Right lobe of liver (tissue), 6 donors: ENCODE measurements around the gene RADIL. TPM values are rescaled to one million over a fixed set of nuclear protein-coding genes. Genes with fewer than 3 reads are reported as not detected.

Experiments
- ATAC-seq, 4 donors: fragments of 200-7000 bp; cut with Tn5 transposase; one replicate each; pipeline ENCODE4 v1.9.1; 2020; ENCODE audit warnings: mild to moderate bottlenecking in 4 of 4, moderate library complexity in 4 of 4
- DNase-seq, 3 donors: peaks; one replicate each; pipeline ENCODE4 v3.0.0-alpha.2; 2020
- H3K27ac ChIP-seq, 3 donors: fragments of 200-600 bp; one replicate each; pipeline ENCODE4 v1.8.0; 2022
- H3K27me3 ChIP-seq, 2 donors: fragments of 200-600 bp; one replicate each; pipeline ENCODE4 v1.8.0; 2022
- H3K36me3 ChIP-seq, 4 donors: fragments of 200-600 bp; sonication (generic) in 1 of 4; one replicate each; pipeline versions ENCODE4 v1.5.1 to v1.8.0; 2017 to 2022; ENCODE audit warnings: control low read depth in 1 of 4
- H3K4me1 ChIP-seq, 4 donors: fragments of 200-600 bp; sonication (generic) in 1 of 4; one replicate each; pipeline versions ENCODE4 v1.5.1 to v1.8.0; 2017 to 2022; ENCODE audit warnings: control low read depth in 1 of 4
- H3K4me3 ChIP-seq, 3 donors: fragments of 200-600 bp; one replicate each; pipeline ENCODE4 v1.8.0; 2022
- H3K9me3 ChIP-seq, 4 donors: fragments of 200-600 bp; sonication (generic) in 1 of 4; one replicate each; pipeline versions ENCODE4 v1.5.1 to v1.8.0; 2017 to 2022; ENCODE audit warnings: control low read depth in 1 of 4
- CTCF ChIP-seq, 4 donors: fragments of 200-600 bp in 3 of 4; fragments of 450-650 bp in 1 of 4; IDR thresholded peaks; one replicate each; pipeline versions ENCODE4 v1.5.1 to v1.8.0; 2016 to 2022; ENCODE audit warnings: antibody characterized with exemption in 4 of 4, mild to moderate bottlenecking in 2 of 4
- POLR2A ChIP-seq: fragments of 450-650 bp; IDR thresholded peaks from one replicate; pipeline ENCODE4 v1.6.1; 2017; ENCODE audit warnings: antibody characterized with exemption, mild to moderate bottlenecking
- WGBS: methylation state at CpG from one replicate; pipeline ENCODE4 v1.1.6; 2018; ENCODE audit warnings: low coverage, low lambda C conversion rate; ENCODE audit not compliant: insufficient coverage; ENCODE audit errors: missing lambda C conversion rate; 5-methylcytosine and 5-hydroxymethylcytosine counted together
- intact Hi-C, 2 donors: fragments of 100-400 bp; cut with DNase I; formaldehyde crosslinking; loops; one replicate each; pipeline versions ENCODE4 v1.11.2 to v1.14.1; 2022
- total RNA-seq, 6 experiments: library from RNA; depleted of rRNA in 2 of 6; stranded (reverse); fragments of >200 nt in 2 of 6; fragmentation: NEBNext Ultra II Directional in 3 of 6; extraction: Animal tissue kit (Norgen Biotek cat#: 25700) in 3 of 6; gene quantifications; one replicate each; pipeline versions ENCODE4 v1.1.0 to v1.2.4, GENCODE V29; 2016 to 2023
- donor health status: DM: no; HTN: yes; CAD: no.
- donor health status: DM: no; HTN: no; CAD: no.
- donor health status: DM: no; HTN: no; CAD: no.
- donor health status: DM: no; HTN: yes; CAD: no.
- donor health status: DM: no; HTN: yes; CAD: no.

The RADIL gene
- total RNA-seq, 6 experiments from 2014 or later, result 0.20 to 1.6 (median 0.34) TPM; not detected in 2

GRCh38 chr7:4883033-4883371 lies 514 bp downstream of the RADIL start:
- ATAC-seq, result no peak
- no peak for DNase-seq
- TF ChIP-seq POLR2A, result no peak
- TF ChIP-seq CTCF (IDR thresholded peaks at IDR 0.05), result no peak
- Histone ChIP-seq H3K27me3 (peaks cover 0 to 17% of the 10 kb centered on the region in 2 donors), H3K36me3 (no peaks in the 10 kb centered on the region), H3K9me3 (no peaks in the 10 kb centered on the region), H3K4me1 (peaks cover 0 to 7% (median 0%) of the 10 kb centered on the region in 4 donors), H3K4me3 (peak overlapping the region; percentile 12 to 48 (median 41)), H3K27ac (no peak overlapping the region)
- intact Hi-C loops, result no loop called here
- no CpG with 5 or more reads among the region's 36 CpGs for WGBS

- ATAC-seq (peak; percentile 15 to 53 (median 38)), DNase-seq (no peak)
- no peaks in the 10 kb centered on the region for H3K36me3 ChIP-seq
- no peaks in the 10 kb centered on the region for H3K9me3 ChIP-seq
- no peak for TF ChIP-seq CTCF (IDR thresholded peaks at IDR 0.05)
- TF ChIP-seq POLR2A, result no peak
- 7% methylated on average over 25 of the region's 35 CpGs for WGBS
- H3K27ac ChIP-seq, result no peak overlapping the region
- intact Hi-C loops, result no loop called here
- H3K4me1 ChIP-seq, result peaks cover 0 to 7% (median 0%) of the 10 kb centered on the region in 4 donors
- peak overlapping the region in 2 of 3 donors; percentile 12 to 48 for H3K4me3 ChIP-seq
- H3K27me3 ChIP-seq, result peaks cover 0 to 17% of the 10 kb centered on the region in 2 donors
These were observed 1.1 kb downstream of the RADIL start for GRCh38 chr7:4882169-4883032.

- no peak for ATAC-seq
- Histone ChIP-seq H3K27me3 (peaks cover 0 to 17% of the 10 kb centered on the region in 2 donors), H3K4me3 (no peak overlapping the region), H3K4me1 (peaks cover 0 to 7% (median 0%) of the 10 kb centered on the region in 4 donors), H3K36me3 (no peaks in the 10 kb centered on the region), H3K9me3 (no peaks in the 10 kb centered on the region), H3K27ac (no peak overlapping the region)
- WGBS, result 58% methylated on average over 6 of the region's 10 CpGs
- TF ChIP-seq CTCF (IDR thresholded peaks at IDR 0.05), result no peak
- TF ChIP-seq POLR2A, result no peak
- intact Hi-C loops, result no loop called here
- no peak for DNase-seq
These were observed 3.3 kb downstream of the RADIL start for GRCh38 chr7:4880218-4880617.

- peaks cover 0 to 17% of the 10 kb centered on the region in 2 donors for H3K27me3 ChIP-seq
- H3K4me1 ChIP-seq, result peaks cover 0 to 7% (median 0%) of the 10 kb centered on the region in 4 donors
- no peaks in the 10 kb centered on the region for H3K9me3 ChIP-seq
- DNase-seq, result no peak
- TF ChIP-seq POLR2A (no peak), CTCF (IDR thresholded peaks at IDR 0.05) (no peak)
- H3K27ac ChIP-seq, result no peak overlapping the region
- intact Hi-C loops, result no loop called here
- H3K36me3 ChIP-seq, result no peaks in the 10 kb centered on the region
- 40% methylated on average over 4 of the region's 27 CpGs for WGBS
- H3K4me3 ChIP-seq, result no peak overlapping the region
- no peak for ATAC-seq
These were observed 4.0 kb downstream of the RADIL start for GRCh38 chr7:4879396-4880081.
